Stimulated activated naive CD4-positive, alpha-beta T cell (primary cell): Measurements from ENCODE around the gene NUTM1.
"Not testable (repeated sequence)": the region's sequence is repeated elsewhere in the genome, so short reads cannot be mapped to it uniquely, and the experiment has no call there.

Experiments used
- DNase-seq, 6 experiments: peaks; one replicate each; lab custom pipeline; 2025; lab: John Stamatoyannopoulos, UW

NUTM1 gene

GRCh38 chr15:34362047-34362773 lies 19.1 kb downstream of the NUTM1 start:
- DNase-seq, result no peak

GRCh38 chr15:34364041-34364440 lies 20.9 kb downstream of the NUTM1 start:
- no peak for DNase-seq

- DNase-seq, result no peak
Observed at GRCh38 chr15:34365091-34365825, 22.1 kb downstream of the NUTM1 start.

DNA sequence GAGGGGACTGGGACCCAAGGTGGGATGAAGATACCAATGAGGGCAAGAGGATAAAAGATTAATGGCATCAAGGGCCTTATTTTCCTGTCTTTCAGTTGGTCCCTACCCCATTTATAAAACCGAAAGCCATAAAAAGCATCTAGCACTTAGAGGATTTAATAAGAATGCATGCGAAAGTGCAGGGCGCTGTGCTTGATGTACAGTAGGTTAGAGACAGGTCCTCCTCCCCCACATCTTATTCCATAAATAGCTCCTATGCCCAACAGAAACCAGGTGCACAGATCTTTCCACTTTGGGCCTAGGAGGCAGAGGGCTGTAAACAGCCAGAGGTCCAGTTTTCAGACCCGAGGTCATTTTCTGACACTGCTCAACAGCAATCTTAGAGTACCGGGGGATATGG lies 22.7 kb downstream of the NUTM1 start:
- DNase-seq, result no peak

GRCh38 chr15:34366271-34367065 lies 23.4 kb downstream of the NUTM1 start:
- DNase-seq, result peak in 5 of 6 experiments; percentile 8 to 77 (median 45)

GRCh38 chr15:34367101-34368081 lies 24.3 kb downstream of the NUTM1 start, which contains the start of gene LPCAT4:
Gene LPCAT4, minus strand, starts transcription at chr15:34367196. Its CDS starts 96 bp downstream, at chr15:34367100.
- DNase-seq, result peak; percentile 78 to 97 (median 84)

GRCh38 chr15:34370129-34370528 lies 27.0 kb downstream of the NUTM1 start:
- DNase-seq, result no peak

DNA sequence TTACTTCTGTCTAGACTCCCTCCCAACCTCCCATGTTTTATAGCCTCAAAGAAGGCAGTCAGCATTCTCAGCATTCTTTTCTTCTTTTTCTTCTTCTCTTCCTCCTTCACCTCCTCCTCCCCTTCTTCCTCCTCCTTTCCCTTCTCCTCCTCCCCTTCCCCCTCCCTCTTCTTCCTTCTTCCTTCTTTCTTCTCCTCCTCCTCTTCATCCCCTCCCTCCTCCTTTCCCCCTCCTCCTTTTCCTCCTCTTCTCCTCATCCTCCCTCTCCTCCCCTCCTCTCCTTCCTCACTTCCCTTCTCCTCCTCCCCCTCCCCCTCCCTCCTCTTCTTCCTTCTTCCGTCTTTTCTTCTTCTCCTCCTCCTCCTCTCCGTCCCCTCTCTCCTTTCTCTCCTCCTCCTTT lies 27.5 kb downstream of the NUTM1 start:
- DNase-seq, result no peak

- no peak for DNase-seq
Observed at GRCh38 chr15:34373951-34374350, 30.8 kb downstream of the NUTM1 start.

DNA sequence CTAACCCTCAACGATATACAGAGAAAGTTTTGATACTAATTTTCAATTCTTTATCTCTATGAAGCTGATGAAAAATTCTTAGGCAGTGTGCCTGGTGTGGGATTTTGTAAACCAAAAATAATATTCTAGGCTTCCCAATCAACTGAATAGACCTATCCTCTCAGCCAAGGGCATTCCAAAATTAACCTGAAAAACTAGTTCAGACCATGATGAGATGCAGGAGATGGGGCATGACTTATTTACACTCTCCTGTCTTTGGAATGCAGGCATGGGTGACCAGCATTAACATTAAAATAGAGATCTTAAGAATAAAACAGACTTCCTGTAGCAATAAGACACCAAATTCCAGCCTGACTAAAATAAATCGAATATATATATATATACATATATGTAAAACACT lies 31.7 kb downstream of the NUTM1 start:
- DNase-seq, result no peak

- DNase-seq, result not testable (repeated sequence)
Observed at GRCh38 chr15:34375541-34375940, 32.4 kb downstream of the NUTM1 start.

- no peak for DNase-seq
Observed at GRCh38 chr15:34376856-34377255, 33.7 kb downstream of the NUTM1 start.

DNA sequence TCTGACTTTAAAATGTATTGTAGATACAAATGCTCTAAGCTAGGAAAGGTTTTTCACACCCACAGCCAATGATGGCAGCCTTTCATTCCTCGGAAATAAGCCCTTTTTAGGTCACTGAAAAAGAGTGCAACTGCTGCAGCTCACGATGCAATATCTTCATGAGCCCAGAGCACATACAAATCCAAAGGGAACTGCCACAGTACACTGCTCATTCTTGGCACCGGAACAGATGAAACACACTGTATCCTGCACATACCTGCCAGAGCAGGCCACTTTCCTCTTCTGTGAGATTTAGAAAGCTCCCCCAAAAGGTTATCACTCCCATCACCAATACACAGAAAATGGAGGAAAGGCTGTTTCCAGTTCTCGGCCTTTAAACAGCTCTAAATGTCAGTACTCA lies 37.4 kb downstream of the NUTM1 start:
- not testable (repeated sequence) for DNase-seq

- not testable (repeated sequence) for DNase-seq
Observed at GRCh38 chr15:34381829-34382521, 38.9 kb downstream of the NUTM1 start.

DNA sequence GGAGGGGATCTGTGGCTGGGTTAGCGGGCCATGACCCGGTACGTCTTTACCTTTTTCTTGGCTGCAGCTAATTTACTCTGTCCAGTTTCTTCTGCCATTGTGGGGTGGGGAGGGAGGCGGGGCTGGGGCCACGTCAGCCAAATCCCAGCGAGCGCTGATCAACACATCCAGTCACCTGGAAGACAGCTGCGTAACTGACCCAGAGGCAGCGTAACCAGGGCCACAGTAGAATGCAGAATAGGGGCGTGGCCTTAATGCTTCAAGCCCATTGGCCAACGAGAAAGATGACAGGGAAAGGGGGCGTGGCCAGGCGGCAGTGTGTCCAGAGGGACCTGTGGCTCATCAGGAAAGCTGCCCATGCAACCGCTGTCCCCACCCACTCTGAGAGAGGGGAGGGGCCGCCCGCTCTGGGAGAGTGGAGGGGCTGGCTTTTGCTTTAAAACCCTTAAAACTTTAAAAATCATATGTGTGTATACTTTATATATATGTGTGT lies 46.5 kb downstream of the NUTM1 start:
- DNase-seq, result not testable (repeated sequence)

- DNase-seq, result not testable (repeated sequence)
Observed at GRCh38 chr15:34392981-34393380, 49.9 kb downstream of the NUTM1 start.

DNA sequence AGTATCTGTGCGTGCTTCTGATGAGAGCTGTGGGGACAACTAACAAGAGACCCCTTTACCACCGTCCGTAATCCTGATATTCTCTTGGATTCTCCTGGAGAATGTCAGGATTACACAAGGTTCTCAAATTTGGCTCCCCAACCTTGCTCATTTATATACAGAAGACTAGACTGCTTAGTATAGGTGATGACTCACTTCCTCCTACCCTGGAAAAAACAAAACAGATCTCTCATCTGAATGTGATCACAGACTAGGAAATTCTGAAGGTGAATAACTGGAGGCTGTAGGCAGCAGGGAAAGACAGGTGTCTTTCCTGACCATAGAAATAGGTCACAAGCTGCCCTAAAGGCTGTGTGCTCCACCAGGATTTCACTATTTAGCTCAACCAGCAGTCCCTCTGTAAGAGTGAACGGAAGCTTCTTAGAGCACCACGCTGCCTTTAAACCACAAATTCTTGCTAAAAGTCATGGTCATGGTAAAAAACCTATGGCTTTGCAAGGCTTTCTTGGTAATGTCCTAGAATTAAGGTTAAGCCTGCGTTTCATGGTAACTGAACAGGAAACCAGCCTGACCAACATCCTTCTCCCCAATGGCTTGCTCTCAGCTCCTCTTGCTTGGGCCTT lies 54.6 kb downstream of the NUTM1 start:
- not testable (repeated sequence) for DNase-seq

DNA sequence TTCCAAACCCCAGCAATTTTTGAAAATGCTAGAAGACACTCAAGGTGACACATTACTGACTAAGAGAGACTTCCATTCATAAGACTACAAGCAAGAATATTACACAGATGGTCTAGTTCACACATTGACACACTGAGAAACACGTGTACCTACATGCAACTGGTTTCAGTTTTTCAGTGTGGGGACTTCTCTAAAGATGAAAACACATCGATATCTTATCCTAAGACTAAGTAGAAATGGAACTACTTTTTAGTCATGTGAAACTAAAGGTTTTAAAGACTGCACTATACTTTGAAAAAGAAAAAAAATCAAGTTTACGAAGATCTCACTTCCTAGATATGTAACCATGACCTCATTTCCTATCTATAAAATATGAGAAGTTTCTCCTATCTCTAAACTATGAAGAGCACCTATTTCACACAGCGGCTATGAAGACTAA lies 60.1 kb downstream of the NUTM1 start:
- not testable (repeated sequence) for DNase-seq

- DNase-seq, result not testable (repeated sequence)
Observed at GRCh38 chr15:34403899-34404298, 60.8 kb downstream of the NUTM1 start.
